Heart right ventricle (tissue), 16 donors: ENCODE data around the gene RAC3. TPM values are rescaled to one million over a fixed set of nuclear protein-coding genes. Genes with fewer than 3 reads are reported as not detected.

Experiments used
- ATAC-seq, 8 donors: fragments of 200-7000 bp; cut with Tn5 transposase; one replicate each; pipeline ENCODE4 v1.9.1; 2020; ENCODE audit warnings: mild to moderate bottlenecking in 8 of 8, moderate library complexity in 8 of 8, moderate number of reproducible peaks in 1 of 8
- DNase-seq, 2 donors: peaks; one replicate each; pipeline ENCODE4 v3.0.0-alpha.2; 2020
- H3K27ac ChIP-seq, 10 donors: fragments of 200-600 bp; sonication (generic) in 2 of 10; one replicate each; pipeline versions ENCODE4 v1.5.0 to v1.8.0; 2020 to 2022; ENCODE audit warnings: mild to moderate bottlenecking in 3 of 10
- H3K27me3 ChIP-seq, 7 donors: fragments of 200-600 bp; one replicate each; pipeline ENCODE4 v1.8.0; 2021 to 2022; ENCODE audit warnings: mild to moderate bottlenecking in 2 of 7
- H3K36me3 ChIP-seq, 9 donors: fragments of 200-600 bp; sonication (generic) in 1 of 9; one replicate each; pipeline versions ENCODE4 v1.5.0 to v1.8.0; 2020 to 2022; ENCODE audit warnings: mild to moderate bottlenecking in 2 of 9
- H3K4me1 ChIP-seq, 9 donors: fragments of 200-600 bp; sonication (generic) in 1 of 9; one replicate each; pipeline versions ENCODE4 v1.5.0 to v1.8.0; 2020 to 2022; ENCODE audit warnings: mild to moderate bottlenecking in 4 of 9
- H3K4me3 ChIP-seq, 10 donors: fragments of 200-600 bp; sonication (generic) in 2 of 10; one replicate each; pipeline versions ENCODE4 v1.5.0 to v1.8.0; 2020 to 2022; ENCODE audit warnings: mild to moderate bottlenecking in 7 of 10, moderate library complexity in 2 of 10
- H3K9me3 ChIP-seq, 11 donors: fragments of 200-600 bp in 10 of 11; sonication (generic) in 2 of 11; one replicate each; pipeline versions ENCODE4 v1.5.0 to v1.8.0; 2013 to 2022; ENCODE audit warnings: mild to moderate bottlenecking in 2 of 11, control low read depth in 1 of 11, moderate library complexity in 1 of 11
- WGBS, 2 donors: extraction: QIAGEN DNeasy Blood & Tissue Kit; methylation state at CpG; one replicate each; pipeline ENCODE4 v1.1.7; 2013; ENCODE audit warnings: inconsistent platforms in 1 of 2; 5-methylcytosine and 5-hydroxymethylcytosine counted together
- intact Hi-C, 10 donors: fragments of 100-400 bp; cut with DNase I; formaldehyde crosslinking; loops; one replicate each; pipeline versions ENCODE4 v1.11.1 to v1.14.2; 2022
- polyA plus RNA-seq, 2 donors: library from polyadenylated mRNA; stranded (reverse); fragments of 200-250 nt; gene quantifications; one replicate each; pipeline ENCODE4 v1.2.3, GENCODE V29; 2013
- total RNA-seq, 10 donors: library from RNA; stranded (reverse); fragmentation: NEBNext Ultra II Directional in 3 of 10; extraction: Animal tissue kit (Norgen Biotek cat#: 25700) in 3 of 10; gene quantifications; one replicate each; pipeline versions ENCODE4 v1.2.1 to v1.2.4, GENCODE V29; 2021 to 2023
- TF ChIP-seq, protein P1 (sequence below), 9 donors: fragments of 200-600 bp; sonication (generic) in 2 of 9; IDR thresholded peaks; one replicate each; pipeline versions ENCODE4 v1.5.0 to v1.8.0; 2021 to 2022; ENCODE audit warnings: antibody characterized with exemption in 9 of 9, mild to moderate bottlenecking in 5 of 9, moderate library complexity in 1 of 9
- donor health status: Arrhythmogenic right ventricular cardiomyopathy.
- donor health status: ischemic (EF 13 %, LVEDD 7.1; RV severe dilation, severe dysfunction).
- donor health status: healthy with polysubstance abuse.
- donor health status: DM: no; HTN: yes; CAD: no.
- donor health status: DM: no; HTN: no; CAD: no.
- donor health status: ischemic (EF 25% LVEDD 6.9; RV normal size, moderate dysfunction).
- donor health status: ischemic (EF 25% LVEDD 5.7; RV mildly dilated, moderate dysfunction).
- donor health status: healthy.
- donor health status: DM: yes; HTN: yes; CAD: no.
- donor health status: Ischemic cardiomyopathy.
- donor health status: ischemic (EF 35%, LVEDD 5.7; RV mildly dilated, moderate dysfunction).
- donor health status: nonischemic (EF 11% LVEDD 7.7; RV severe dilation, severe dysfunction).
- donor health status: DM: yes; HTN: yes; CAD: no.
- donor health status: PGD.
- donor health status: ischemic (EF 29% LVEDD 5.4; RV normal size, mild dysfunction).
- donor health status: nonischemic (EF 23%, LVEDD 6.1; RV moderate dilation, normal function).

The RAC3 gene
- total and polyA plus RNA-seq, 12 donors: 0.82 to 3.3 (median 1.1) TPM

DNA sequence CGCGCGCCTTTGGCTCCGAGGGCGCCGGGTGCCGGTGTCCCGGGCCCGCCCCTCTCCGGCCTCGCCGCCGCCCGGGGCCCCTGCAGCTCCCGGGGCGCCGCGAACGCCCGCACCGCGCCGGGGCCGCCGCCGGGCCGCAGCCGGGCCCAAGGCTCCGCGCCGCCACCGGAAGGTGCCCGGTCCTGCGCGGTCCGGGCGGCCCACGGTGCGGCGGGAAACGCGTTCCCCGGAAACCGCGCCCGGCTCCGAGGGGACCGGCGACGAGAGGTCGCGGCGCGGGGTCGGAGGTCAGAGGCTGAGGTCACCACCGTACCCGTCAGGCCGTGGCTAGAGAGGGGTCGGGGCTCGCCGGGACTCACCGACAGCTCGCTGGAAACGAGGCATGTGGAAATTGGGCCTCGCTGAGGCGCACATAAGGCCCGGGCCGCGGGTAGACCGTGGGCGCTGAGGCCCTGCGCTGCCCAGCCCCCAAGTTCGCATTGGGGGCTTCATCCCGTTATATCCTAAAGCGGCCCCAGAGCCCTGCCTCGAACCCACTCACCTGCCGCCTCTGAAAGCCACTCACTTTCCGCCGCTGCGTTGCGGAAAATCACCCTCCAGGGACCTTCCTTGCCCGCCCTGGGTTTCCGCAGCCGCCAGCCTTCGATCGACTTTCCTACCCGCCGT, 34.3 kb downstream of the RAC3 start, which contains the start of gene DUS1L:
Gene DUS1L (minus strand): TSS at position 167 of the 666 bp plus-strand sequence. CDS start 745 bp downstream, outside the sequence.
- WGBS, 2 donors: 10% methylated on average over 87 to 88 of the region's 88 CpGs
- DNase-seq (peak; percentile 48 to 77), ATAC-seq (peak; percentile 74 to 87 (median 84))
- intact Hi-C loops: no loop called here
- Histone ChIP-seq H3K4me3 (peak within 1 kb of the TSS; percentile 61 to 100 (median 94)), H3K36me3 (peaks cover 0 to 34% (median 9%) of the 10 kb centered on the region in 9 donors), H3K4me1 (peaks cover 17 to 31% (median 23%) of the 10 kb centered on the region in 9 donors), H3K27me3 (no peaks in the 10 kb centered on the region), H3K9me3 (no peaks in the 10 kb centered on the region), H3K27ac (peak within 1 kb of the TSS; percentile 71 to 97 (median 88))
- TF ChIP-seq, protein P1, sequence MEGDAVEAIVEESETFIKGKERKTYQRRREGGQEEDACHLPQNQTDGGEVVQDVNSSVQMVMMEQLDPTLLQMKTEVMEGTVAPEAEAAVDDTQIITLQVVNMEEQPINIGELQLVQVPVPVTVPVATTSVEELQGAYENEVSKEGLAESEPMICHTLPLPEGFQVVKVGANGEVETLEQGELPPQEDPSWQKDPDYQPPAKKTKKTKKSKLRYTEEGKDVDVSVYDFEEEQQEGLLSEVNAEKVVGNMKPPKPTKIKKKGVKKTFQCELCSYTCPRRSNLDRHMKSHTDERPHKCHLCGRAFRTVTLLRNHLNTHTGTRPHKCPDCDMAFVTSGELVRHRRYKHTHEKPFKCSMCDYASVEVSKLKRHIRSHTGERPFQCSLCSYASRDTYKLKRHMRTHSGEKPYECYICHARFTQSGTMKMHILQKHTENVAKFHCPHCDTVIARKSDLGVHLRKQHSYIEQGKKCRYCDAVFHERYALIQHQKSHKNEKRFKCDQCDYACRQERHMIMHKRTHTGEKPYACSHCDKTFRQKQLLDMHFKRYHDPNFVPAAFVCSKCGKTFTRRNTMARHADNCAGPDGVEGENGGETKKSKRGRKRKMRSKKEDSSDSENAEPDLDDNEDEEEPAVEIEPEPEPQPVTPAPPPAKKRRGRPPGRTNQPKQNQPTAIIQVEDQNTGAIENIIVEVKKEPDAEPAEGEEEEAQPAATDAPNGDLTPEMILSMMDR (IDR thresholded peaks at IDR 0.05): no peak

DNA sequence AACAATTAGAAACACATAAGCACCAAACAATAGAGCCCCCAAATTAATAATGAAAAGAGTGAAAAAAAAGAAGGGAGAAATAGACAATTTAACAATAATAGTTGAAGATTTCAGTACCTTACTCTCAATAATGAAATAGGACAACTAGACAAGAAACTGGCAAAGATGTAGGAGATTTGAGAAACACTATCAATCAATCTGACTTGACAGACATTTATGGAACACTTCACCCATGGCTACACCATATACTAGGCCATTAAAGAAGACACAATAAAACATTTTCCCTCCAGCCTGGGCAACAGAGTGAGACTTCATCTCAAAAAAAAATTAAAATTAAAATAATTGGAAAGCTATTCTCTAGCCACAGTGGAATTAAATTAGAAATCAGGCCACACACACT, 39.1 kb downstream of the RAC3 start:
- intact Hi-C loops: no loop called here
- DNase-seq: no peak
- Histone ChIP-seq H3K4me1 (peaks cover 5 to 12% (median 8%) of the 10 kb centered on the region in 9 donors), H3K27ac (no peak overlapping the region), H3K27me3 (no peaks in the 10 kb centered on the region), H3K9me3 (no peaks in the 10 kb centered on the region), H3K36me3 (no peaks in the 10 kb centered on the region), H3K4me3 (no peak overlapping the region)
- TF ChIP-seq, protein P1 (IDR thresholded peaks at IDR 0.05): no peak
- no peak for ATAC-seq

DNA sequence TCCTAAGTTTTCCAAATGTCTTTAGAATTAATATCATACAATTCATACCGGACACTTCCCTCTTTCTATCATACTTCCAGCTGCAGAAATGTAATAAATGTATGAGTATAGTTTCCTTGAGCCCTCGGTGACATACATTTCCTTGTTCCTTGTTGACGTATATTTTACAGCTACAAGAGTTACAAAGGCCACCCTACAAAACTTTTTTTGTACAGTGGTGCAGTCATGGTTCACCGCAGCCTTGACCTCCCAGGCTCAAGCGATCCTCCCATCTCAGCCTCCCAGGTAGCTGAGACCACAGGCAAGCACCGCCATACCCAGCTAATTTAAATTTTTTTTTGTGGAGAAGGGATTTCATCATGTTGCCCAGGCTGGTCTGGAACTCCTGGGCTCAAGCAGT, 41.3 kb downstream of the RAC3 start:
- DNase-seq (no peak), ATAC-seq (no peak)
- no peak overlapping the region for H3K4me3 ChIP-seq
- 87% methylated on average over 6 of the region's 6 CpGs for WGBS, 2 donors
- H3K36me3 ChIP-seq: no peaks in the 10 kb centered on the region
- no peak overlapping the region for H3K27ac ChIP-seq
- H3K27me3 ChIP-seq: no peaks in the 10 kb centered on the region
- peaks cover 0 to 2% (median 0%) of the 10 kb centered on the region in 9 donors for H3K4me1 ChIP-seq
- TF ChIP-seq, protein P1 (IDR thresholded peaks at IDR 0.05): no peak
- no peaks in the 10 kb centered on the region for H3K9me3 ChIP-seq
- intact Hi-C loops: no loop called here

DNA sequence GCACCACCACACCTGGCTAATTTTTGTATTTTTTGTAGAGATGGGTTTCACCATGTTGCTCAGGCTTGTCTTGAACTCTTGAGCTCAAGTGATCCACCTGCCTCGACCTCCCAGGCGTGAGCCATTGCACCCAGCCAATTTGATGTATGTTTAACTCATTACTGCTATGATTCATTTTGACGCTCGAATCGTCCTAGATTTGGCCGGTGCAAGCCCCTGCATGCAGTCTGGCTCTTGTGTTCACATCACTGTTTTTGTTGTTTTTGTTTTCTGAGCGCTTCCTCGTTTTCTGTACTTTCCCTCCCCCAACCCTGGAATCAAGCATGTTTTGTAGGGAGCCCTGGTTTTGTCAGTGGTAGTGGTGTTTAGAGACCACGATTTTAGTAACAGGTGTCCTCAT, 42.0 kb downstream of the RAC3 start:
- DNase-seq: no peak
- TF ChIP-seq, protein P1 (IDR thresholded peaks at IDR 0.05): no peak
- no peak for ATAC-seq
- H3K27me3 ChIP-seq: no peaks in the 10 kb centered on the region
- H3K4me1 ChIP-seq: peaks cover 0 to 5% (median 0%) of the 10 kb centered on the region in 9 donors
- no peak overlapping the region for H3K27ac ChIP-seq
- whole genome bisulfite sequencing, 2 donors: 84 to 87% methylated on average over 9 of the region's 9 CpGs
- intact Hi-C loops: no loop called here
- H3K4me3 ChIP-seq: no peak overlapping the region
- H3K36me3 ChIP-seq: peaks cover 0 to 4% (median 0%) of the 10 kb centered on the region in 9 donors
- no peaks in the 10 kb centered on the region for H3K9me3 ChIP-seq
